ENCODE measurements around the gene MRPL50. TPM values are rescaled to one million over a fixed set of nuclear protein-coding genes. Genes with fewer than 3 reads are reported as not detected.

The MRPL50 gene
- total RNA-seq, 4 donors from 2014 or later, result 4.4 to 13.9 (median 11.8) TPM

DNA sequence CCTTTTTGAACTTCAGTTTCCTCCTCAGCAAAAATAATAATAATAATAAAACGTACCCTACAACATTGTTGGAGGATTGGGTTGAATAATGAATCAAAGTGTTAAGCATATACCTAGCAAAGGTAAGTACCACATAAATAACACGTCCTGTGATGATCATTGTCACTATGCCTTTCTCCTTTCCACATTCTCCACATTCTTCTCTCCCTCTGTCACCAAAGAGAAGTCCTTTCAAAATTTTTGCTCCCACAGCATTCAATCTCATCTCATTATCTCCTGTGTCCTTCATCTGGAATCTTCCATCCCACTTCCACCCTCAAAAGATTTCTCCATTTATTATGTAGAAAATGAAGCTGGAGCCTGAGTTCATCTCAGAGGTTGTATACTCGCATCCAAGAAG, 44.3 kb upstream of the MRPL50 start:
- H3K36me3 ChIP-seq, result no peaks in the 10 kb centered on the region
- H3K27ac ChIP-seq, result no peak overlapping the region
- 65 to 70% methylated on average over 3 of the region's 3 CpGs for WGBS, 2 donors
- no peaks in the 10 kb centered on the region for H3K9me3 ChIP-seq
- H3K4me1 ChIP-seq, result no peaks in the 10 kb centered on the region
- no peak for TF ChIP-seq POLR2A (IDR thresholded peaks at IDR 0.05)
- TF ChIP-seq, protein P1, sequence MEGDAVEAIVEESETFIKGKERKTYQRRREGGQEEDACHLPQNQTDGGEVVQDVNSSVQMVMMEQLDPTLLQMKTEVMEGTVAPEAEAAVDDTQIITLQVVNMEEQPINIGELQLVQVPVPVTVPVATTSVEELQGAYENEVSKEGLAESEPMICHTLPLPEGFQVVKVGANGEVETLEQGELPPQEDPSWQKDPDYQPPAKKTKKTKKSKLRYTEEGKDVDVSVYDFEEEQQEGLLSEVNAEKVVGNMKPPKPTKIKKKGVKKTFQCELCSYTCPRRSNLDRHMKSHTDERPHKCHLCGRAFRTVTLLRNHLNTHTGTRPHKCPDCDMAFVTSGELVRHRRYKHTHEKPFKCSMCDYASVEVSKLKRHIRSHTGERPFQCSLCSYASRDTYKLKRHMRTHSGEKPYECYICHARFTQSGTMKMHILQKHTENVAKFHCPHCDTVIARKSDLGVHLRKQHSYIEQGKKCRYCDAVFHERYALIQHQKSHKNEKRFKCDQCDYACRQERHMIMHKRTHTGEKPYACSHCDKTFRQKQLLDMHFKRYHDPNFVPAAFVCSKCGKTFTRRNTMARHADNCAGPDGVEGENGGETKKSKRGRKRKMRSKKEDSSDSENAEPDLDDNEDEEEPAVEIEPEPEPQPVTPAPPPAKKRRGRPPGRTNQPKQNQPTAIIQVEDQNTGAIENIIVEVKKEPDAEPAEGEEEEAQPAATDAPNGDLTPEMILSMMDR (IDR thresholded peaks at IDR 0.05), result no peak
- DNase-seq, result no peak
- intact Hi-C loops (cut with DNase I), result no loop called here
- H3K27me3 ChIP-seq, result peaks cover 0 to 16% (median 0%) of the 10 kb centered on the region in 4 donors
- no peak overlapping the region for H3K4me3 ChIP-seq

DNA sequence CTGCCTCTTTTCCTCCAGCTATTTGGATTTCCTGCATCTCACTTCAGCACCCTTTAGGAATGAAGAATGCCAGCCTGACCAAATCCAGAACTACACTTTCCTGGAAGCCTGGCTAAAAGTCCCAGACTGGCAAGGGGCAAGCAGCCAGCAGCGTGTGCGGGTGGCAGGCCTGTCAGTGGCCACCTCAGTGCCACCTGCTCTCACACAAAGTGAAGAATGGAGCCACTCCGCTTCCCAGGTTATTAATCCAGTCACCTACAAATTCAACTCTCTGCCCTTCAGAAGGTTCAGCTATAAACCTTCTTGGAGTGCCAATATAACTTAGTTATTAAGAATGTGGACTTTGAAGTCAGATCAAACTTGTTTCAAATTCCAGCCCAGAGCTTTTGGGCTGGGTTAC, 43.9 kb upstream of the MRPL50 start:
- H3K9me3 ChIP-seq, result no peaks in the 10 kb centered on the region
- H3K36me3 ChIP-seq, result no peaks in the 10 kb centered on the region
- no peak overlapping the region for H3K27ac ChIP-seq
- intact Hi-C loops (cut with DNase I), result no loop called here
- H3K4me1 ChIP-seq, result no peaks in the 10 kb centered on the region
- no peak for DNase-seq
- TF ChIP-seq POLR2A (IDR thresholded peaks at IDR 0.05), result no peak
- TF ChIP-seq, protein P1 (IDR thresholded peaks at IDR 0.05), result no peak
- no peak overlapping the region for H3K4me3 ChIP-seq
- WGBS, 2 donors, result 85 to 100% methylated on average over 1 to 3 of the region's 3 CpGs
- H3K27me3 ChIP-seq, result peaks cover 0 to 16% (median 0%) of the 10 kb centered on the region in 4 donors

DNA sequence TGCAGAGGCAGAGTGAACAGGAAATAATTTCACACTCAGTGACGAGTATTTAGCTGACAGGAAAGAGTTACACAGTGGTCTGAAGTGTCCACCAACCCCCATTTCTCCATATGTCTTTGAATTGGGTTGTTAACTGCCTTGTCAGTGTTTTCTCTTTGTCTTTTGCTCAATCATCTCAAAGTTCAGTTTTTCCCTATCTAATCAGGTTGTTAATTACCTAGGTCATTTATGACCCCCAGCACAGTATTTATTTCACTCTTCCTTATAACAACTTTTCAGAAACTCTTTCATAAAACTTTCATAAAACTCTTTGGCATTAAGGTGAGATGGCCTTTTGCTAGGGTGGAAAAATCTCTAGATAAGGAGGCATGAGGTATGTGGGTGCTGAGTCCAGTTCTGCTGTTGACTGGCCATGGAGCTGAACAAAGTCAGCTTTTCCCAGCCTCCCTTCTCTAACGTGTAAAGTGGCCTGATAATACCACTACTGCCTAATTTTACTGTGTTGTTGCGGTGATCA, 42.4 kb upstream of the MRPL50 start:
- Histone ChIP-seq H3K9me3 (no peaks in the 10 kb centered on the region), H3K4me3 (no peak overlapping the region), H3K27ac (no peak overlapping the region), H3K36me3 (no peaks in the 10 kb centered on the region), H3K27me3 (peaks cover 0 to 10% (median 0%) of the 10 kb centered on the region in 4 donors), H3K4me1 (no peaks in the 10 kb centered on the region)
- WGBS, 2 donors, result 60 to 71% methylated on average over 3 of the region's 3 CpGs
- no peak for DNase-seq
- intact Hi-C loops (cut with DNase I), result no loop called here
- TF ChIP-seq POLR2A (IDR thresholded peaks at IDR 0.05), result no peak
- TF ChIP-seq, protein P1 (IDR thresholded peaks at IDR 0.05), result no peak

DNA sequence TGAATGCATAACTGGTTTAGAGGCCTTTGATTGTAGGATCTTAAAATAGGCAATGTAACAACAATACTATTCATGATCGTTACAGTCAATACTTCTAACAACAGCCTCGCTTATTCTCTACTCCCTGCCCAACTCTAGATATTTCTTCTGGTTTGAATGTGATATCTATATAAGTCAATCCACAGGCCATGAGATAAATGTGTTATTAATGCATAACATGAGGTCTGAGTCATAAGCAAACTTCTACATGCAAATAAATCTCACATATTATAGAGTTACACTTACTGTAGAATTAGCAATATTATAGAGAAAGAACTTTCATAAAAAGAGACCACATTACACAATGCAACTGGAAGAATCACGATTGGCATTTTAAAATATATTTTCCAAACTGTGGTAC, 40.1 kb upstream of the MRPL50 start:
- peaks cover 0 to 10% (median 0%) of the 10 kb centered on the region in 4 donors for H3K27me3 ChIP-seq
- no peak overlapping the region for H3K4me3 ChIP-seq
- intact Hi-C loops (cut with DNase I), result no loop called here
- H3K9me3 ChIP-seq, result no peaks in the 10 kb centered on the region
- no peaks in the 10 kb centered on the region for H3K4me1 ChIP-seq
- no peak for DNase-seq
- WGBS, 2 donors, result 60 to 76% methylated on average over 3 of the region's 3 CpGs
- H3K36me3 ChIP-seq, result no peaks in the 10 kb centered on the region
- TF ChIP-seq POLR2A (IDR thresholded peaks at IDR 0.05), result no peak
- TF ChIP-seq, protein P1 (IDR thresholded peaks at IDR 0.05), result no peak
- no peak overlapping the region for H3K27ac ChIP-seq

DNA sequence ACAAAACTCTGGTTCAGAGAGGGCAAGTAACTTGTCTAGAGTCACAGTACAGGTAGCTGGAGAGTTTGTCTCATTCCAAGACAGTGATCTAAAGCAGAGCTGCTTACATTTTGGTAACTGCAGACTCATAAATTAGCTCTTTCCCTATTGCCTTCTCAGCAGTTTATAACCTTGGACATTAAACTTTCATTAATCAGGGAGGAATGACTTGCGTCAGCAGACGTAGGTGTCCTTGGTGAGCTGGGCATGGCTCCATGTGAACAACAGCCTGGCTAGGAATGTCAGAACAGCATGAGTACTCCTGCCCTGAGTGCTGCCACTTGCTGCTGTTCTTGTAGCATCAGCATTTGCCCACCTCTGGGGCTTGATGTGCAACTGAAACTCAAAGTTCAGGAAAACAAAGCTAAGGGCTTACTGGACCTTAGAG, 39.4 kb upstream of the MRPL50 start:
- Histone ChIP-seq H3K4me1 (no peaks in the 10 kb centered on the region), H3K27me3 (peaks cover 0 to 10% (median 0%) of the 10 kb centered on the region in 4 donors), H3K9me3 (no peaks in the 10 kb centered on the region), H3K27ac (no peak overlapping the region), H3K36me3 (no peaks in the 10 kb centered on the region), H3K4me3 (no peak overlapping the region)
- TF ChIP-seq, protein P1 (IDR thresholded peaks at IDR 0.05), result no peak
- TF ChIP-seq POLR2A (IDR thresholded peaks at IDR 0.05), result no peak
- no peak for DNase-seq
- WGBS, 2 donors, result 52 to 63% methylated on average over 2 of the region's 2 CpGs
- intact Hi-C loops (cut with DNase I), result no loop called here
